ENCODE data around the gene MED15.

Gene MED15

GRCh38 chr22:20577549-20577975 is 70.2 kb downstream of the MED15 start:
- DNase-seq (no peak), ATAC-seq (replicated peaks) (no peak)
- H3K9me3 Mint-ChIP-seq = no peaks in the 10 kb centered on the region
- peaks cover 49 to 61% of the 10 kb centered on the region in 2 donors for H3K36me3 Mint-ChIP-seq
- H3K27me3 Mint-ChIP-seq = no peaks in the 10 kb centered on the region
- peaks cover 2 to 12% of the 10 kb centered on the region in 2 donors for H3K4me1 Mint-ChIP-seq
- peak overlapping the region; percentile 37 for H3K27ac Mint-ChIP-seq
- no peak overlapping the region for H3K4me3 Mint-ChIP-seq

- Mint-ChIP-seq H3K9me3 (no peaks in the 10 kb centered on the region), H3K4me1 (peaks cover 2 to 12% of the 10 kb centered on the region in 2 donors), H3K36me3 (peaks cover 53 to 64% of the 10 kb centered on the region in 2 donors), H3K27me3 (no peaks in the 10 kb centered on the region), H3K4me3 (no peak overlapping the region), H3K27ac (peak overlapping the region; percentile 37)
- DNase-seq = no peak
- ATAC-seq (replicated peaks) = no peak
Measured at GRCh38 chr22:20578192-20578591, 70.8 kb downstream of the MED15 start.

GRCh38 chr22:20578707-20579106 is 71.3 kb downstream of the MED15 start:
- no peak for DNase-seq
- Mint-ChIP-seq H3K27ac (no peak overlapping the region), H3K4me3 (no peak overlapping the region), H3K9me3 (no peaks in the 10 kb centered on the region), H3K27me3 (no peaks in the 10 kb centered on the region), H3K36me3 (peaks cover 51 to 61% of the 10 kb centered on the region in 2 donors), H3K4me1 (peaks cover 2 to 12% of the 10 kb centered on the region in 2 donors)
- ATAC-seq (replicated peaks) = no peak

- peaks cover 50 to 61% of the 10 kb centered on the region in 2 donors for H3K36me3 Mint-ChIP-seq
Measured at GRCh38 chr22:20579273-20580120, 72.1 kb downstream of the MED15 start.

GRCh38 chr22:20580179-20580578 is 72.8 kb downstream of the MED15 start:
- Mint-ChIP-seq H3K4me3 (no peak overlapping the region), H3K9me3 (no peaks in the 10 kb centered on the region), H3K36me3 (peaks cover 50 to 60% of the 10 kb centered on the region in 2 donors), H3K27me3 (no peaks in the 10 kb centered on the region), H3K27ac (peak overlapping the region; percentile 51), H3K4me1 (peaks cover 2 to 12% of the 10 kb centered on the region in 2 donors)
- no peak for ATAC-seq (replicated peaks)
- no peak for DNase-seq

More at GRCh38 chr22:20579273-20580120, 72.1 kb downstream of the MED15 start:
- ATAC-seq (replicated peaks) (no peak), DNase-seq (no peak)
- Mint-ChIP-seq H3K9me3 (no peaks in the 10 kb centered on the region), H3K27me3 (no peaks in the 10 kb centered on the region), H3K4me3 (no peak overlapping the region), H3K27ac (no peak overlapping the region), H3K4me1 (peaks cover 2 to 12% of the 10 kb centered on the region in 2 donors)

GRCh38 chr22:20580611-20581502 is 73.4 kb downstream of the MED15 start:
- Mint-ChIP-seq H3K36me3 (peaks cover 52 to 67% of the 10 kb centered on the region in 2 donors), H3K4me3 (no peak overlapping the region), H3K4me1 (peaks cover 2 to 12% of the 10 kb centered on the region in 2 donors), H3K27ac (no peak overlapping the region), H3K9me3 (no peaks in the 10 kb centered on the region), H3K27me3 (no peaks in the 10 kb centered on the region)
- ATAC-seq (replicated peaks) (no peak), DNase-seq (no peak)

- Mint-ChIP-seq H3K27me3 (no peaks in the 10 kb centered on the region), H3K9me3 (no peaks in the 10 kb centered on the region), H3K4me3 (no peak overlapping the region), H3K36me3 (peaks cover 50 to 64% of the 10 kb centered on the region in 2 donors), H3K4me1 (peaks cover 0 to 5% of the 10 kb centered on the region in 2 donors), H3K27ac (peak overlapping the region; percentile 28)
- DNase-seq (no peak), ATAC-seq (replicated peaks) (no peak)
Measured at GRCh38 chr22:20581503-20582170, 74.2 kb downstream of the MED15 start.

GRCh38 chr22:20582171-20582511 is 74.7 kb downstream of the MED15 start:
- Mint-ChIP-seq H3K4me1 (peaks cover 0 to 2% of the 10 kb centered on the region in 2 donors), H3K27ac (no peak overlapping the region), H3K9me3 (no peaks in the 10 kb centered on the region), H3K4me3 (no peak overlapping the region), H3K27me3 (no peaks in the 10 kb centered on the region), H3K36me3 (peaks cover 52 to 66% of the 10 kb centered on the region in 2 donors)
- no peak for ATAC-seq (replicated peaks)
- DNase-seq = no peak

- DNase-seq = no peak
- H3K27me3 Mint-ChIP-seq = no peaks in the 10 kb centered on the region
- peaks cover 0 to 2% of the 10 kb centered on the region in 2 donors for H3K4me1 Mint-ChIP-seq
- H3K27ac Mint-ChIP-seq = peak overlapping the region; percentile 14
- ATAC-seq (replicated peaks) = no peak
- H3K4me3 Mint-ChIP-seq = no peak overlapping the region
- peaks cover 50 to 61% of the 10 kb centered on the region in 2 donors for H3K36me3 Mint-ChIP-seq
- no peaks in the 10 kb centered on the region for H3K9me3 Mint-ChIP-seq
Measured at GRCh38 chr22:20582520-20583361, 75.3 kb downstream of the MED15 start.

GRCh38 chr22:20583471-20583922 is 76.1 kb downstream of the MED15 start:
- Mint-ChIP-seq H3K27me3 (no peaks in the 10 kb centered on the region), H3K36me3 (peaks cover 43 to 59% of the 10 kb centered on the region in 2 donors), H3K9me3 (no peaks in the 10 kb centered on the region), H3K4me1 (peaks cover 0 to 2% of the 10 kb centered on the region in 2 donors), H3K27ac (peak overlapping the region; percentile 20), H3K4me3 (no peak overlapping the region)
- ATAC-seq (replicated peaks) (no peak), DNase-seq (no peak)

GRCh38 chr22:20584029-20584871 is 76.8 kb downstream of the MED15 start:
- Mint-ChIP-seq H3K4me1 (peaks cover 0 to 2% of the 10 kb centered on the region in 2 donors), H3K27ac (peak overlapping the region; percentile 56), H3K9me3 (no peaks in the 10 kb centered on the region), H3K36me3 (peaks cover 36 to 53% of the 10 kb centered on the region in 2 donors), H3K27me3 (no peaks in the 10 kb centered on the region), H3K4me3 (no peak overlapping the region)
- DNase-seq = no peak
- no peak for ATAC-seq (replicated peaks)

GRCh38 chr22:20584872-20585638 is 77.6 kb downstream of the MED15 start:
- H3K4me3 Mint-ChIP-seq = no peak overlapping the region
- no peak for DNase-seq

More at GRCh38 chr22:20584872-20585638, 77.6 kb downstream of the MED15 start:
- H3K4me1 Mint-ChIP-seq = peaks cover 0 to 2% of the 10 kb centered on the region in 2 donors
- no peaks in the 10 kb centered on the region for H3K27me3 Mint-ChIP-seq
- no peak for ATAC-seq (replicated peaks)
- H3K36me3 Mint-ChIP-seq = peaks cover 31 to 46% of the 10 kb centered on the region in 2 donors
- peak overlapping the region; percentile 69 for H3K27ac Mint-ChIP-seq
- no peaks in the 10 kb centered on the region for H3K9me3 Mint-ChIP-seq
